Ovary (tissue), 9 donors: ENCODE data around the gene CACNA1A. TPM values are rescaled to one million over a fixed set of nuclear protein-coding genes. Genes with fewer than 3 reads are reported as not detected.

Source experiments
- DNase-seq, 5 donors: peaks; one replicate each; pipeline ENCODE4 v3.0.0-alpha.2; 2019 to 2020
- H3K27ac ChIP-seq, 2 donors: fragments of 200-600 bp; one replicate each; pipeline versions ENCODE4 v1.5.1 to v1.8.0; 2019 to 2022
- H3K27me3 ChIP-seq: fragments of 200-600 bp; one replicate; pipeline ENCODE4 v1.8.0; 2022
- H3K36me3 ChIP-seq: fragments of 200-600 bp; sonication (generic); one replicate; pipeline ENCODE4 v1.5.1; 2019
- H3K4me1 ChIP-seq: one replicate; pipeline ENCODE4 v1.8.1; 2013; ENCODE audit warnings: mild to moderate bottlenecking, moderate library complexity; ENCODE audit not compliant: insufficient read depth
- H3K4me3 ChIP-seq: fragments of 200-600 bp; sonication (generic); one replicate; pipeline ENCODE4 v1.5.1; 2017
- H3K9me3 ChIP-seq, 2 donors: fragments of 200-600 bp in 1 of 2; sonication (generic) in 1 of 2; one replicate each; pipeline versions ENCODE4 v1.5.1 to v1.8.1; 2013 to 2019; ENCODE audit warnings: mild to moderate bottlenecking in 1 of 2, moderate library complexity in 1 of 2
- EP300 ChIP-seq: sonication (generic); formaldehyde crosslinking; IDR thresholded peaks from one replicate; pipeline ENCODE4 v1.6.1; 2017; ENCODE audit warnings: antibody characterized with exemption
- POLR2A ChIP-seq: fragments of 450-650 bp; IDR thresholded peaks from one replicate; pipeline ENCODE4 v1.6.1; 2017; ENCODE audit warnings: antibody characterized with exemption, mild to moderate bottlenecking, moderate library complexity
- WGBS, 3 donors: extraction: QIAGEN DNeasy Blood & Tissue Kit in 1 of 3; methylation state at CpG; one replicate each; pipeline versions ENCODE4 v1.1.5 to v1.1.7; 2013 to 2017; 5-methylcytosine and 5-hydroxymethylcytosine counted together
- intact Hi-C, 4 donors: fragments of 100-400 bp; cut with DNase I; formaldehyde crosslinking; loops; one replicate each; pipeline versions ENCODE4 v1.11.0 to v1.15.1; 2022 to 2023
- polyA plus RNA-seq, 2 donors: library from polyadenylated mRNA; stranded (reverse); fragments of 200-250 nt in 1 of 2; fragments of 350-450 nt in 1 of 2; fragmentation: Illumina TruSeq in 1 of 2; extraction: RNeasy Lipid Tissue Mini Kit (QIAGEN cat#74804) in 1 of 2; gene quantifications; one replicate each; pipeline ENCODE4 v1.2.3, GENCODE V29; 2013 to 2014
- total RNA-seq, 7 donors: library from RNA; depleted of rRNA in 2 of 7; stranded (reverse); fragments of >200 nt in 2 of 7; fragmentation: NEBNext Ultra II Directional in 3 of 7; extraction: Animal tissue kit (Norgen Biotek cat#: 25700) in 3 of 7; gene quantifications; one replicate each; pipeline versions ENCODE4 v1.1.0 to v1.2.4, GENCODE V29; 2016 to 2023
- TF ChIP-seq, protein P1 (sequence below), 3 donors: fragments of 450-650 bp in 2 of 3; fragments of 200-600 bp in 1 of 3; IDR thresholded peaks; one replicate each; pipeline versions ENCODE4 v1.5.1 to v1.8.0; 2016 to 2022; ENCODE audit warnings: antibody characterized with exemption in 3 of 3, mild to moderate bottlenecking in 1 of 3
- donor health status: DM: no; HTN: no; CAD: no; lungs with moderate emphysema.
- donor health status: DM: no; HTN: no; CAD: no.
- donor health status: Bipolar disorder and iron deficiency.
- donor health status: DM: yes; HTN: yes; CAD: no.
- donor health status: DM: no; HTN: no; CAD: no.
- donor health status: DM: yes; HTN: yes; CAD: no.

The CACNA1A gene
- total and polyA plus RNA-seq, 9 donors = 0.60 to 3.3 (median 1.6) TPM

DNA sequence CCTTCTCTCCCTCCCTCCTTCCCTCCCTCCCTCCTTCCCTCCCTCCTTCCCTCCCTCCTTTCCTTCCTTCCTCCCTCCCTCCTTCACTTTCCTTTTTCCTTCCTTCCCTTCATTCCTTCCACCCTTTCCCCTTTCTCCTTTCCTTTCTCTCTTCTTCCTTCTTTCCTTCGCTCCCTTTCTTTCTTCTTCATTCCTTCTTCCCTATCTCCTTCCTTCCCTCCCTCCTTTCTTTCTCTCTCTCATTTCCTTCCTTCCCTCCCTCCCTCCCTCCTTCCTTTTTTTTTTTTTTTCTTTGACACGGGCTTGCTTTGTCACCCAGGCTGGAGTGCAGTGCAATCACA lies 250.6 kb downstream of the CACNA1A start:
- intact Hi-C loops = no loop called here

DNA sequence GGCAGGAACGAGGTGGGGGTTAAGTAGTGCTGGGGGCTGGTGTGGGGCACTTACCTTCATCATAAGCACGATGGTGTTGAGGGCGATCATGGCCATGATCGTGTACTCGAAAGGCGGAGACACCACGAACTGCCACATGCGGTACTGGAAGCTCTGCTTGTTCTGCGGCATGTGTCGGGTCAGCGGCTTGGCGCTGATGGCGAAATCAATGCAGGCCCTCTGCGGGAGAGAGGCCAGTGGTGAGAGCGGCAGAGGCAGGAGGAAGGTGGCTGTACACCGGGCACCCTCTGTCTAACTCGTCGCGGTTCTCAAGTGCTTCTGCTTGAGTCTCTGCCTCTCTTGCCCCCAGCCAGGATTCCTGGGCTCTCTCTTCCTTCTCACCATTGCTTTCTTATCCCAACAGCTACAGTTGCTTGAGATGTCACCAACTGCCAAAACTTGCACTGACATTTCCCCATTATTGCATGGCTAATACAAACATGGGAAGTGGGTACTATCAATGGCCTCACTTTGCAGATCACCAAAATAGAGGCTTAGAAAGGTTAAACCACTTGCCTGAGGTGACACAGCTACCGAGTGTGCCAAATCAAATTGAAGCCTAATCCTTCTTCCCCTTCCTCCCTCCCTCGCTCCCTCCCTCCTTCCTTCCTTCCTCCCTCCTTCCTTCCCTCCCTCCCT lies 251.1 kb downstream of the CACNA1A start:
- Histone ChIP-seq H3K27me3 (no peaks in the 10 kb centered on the region), H3K9me3 (no peaks in the 10 kb centered on the region), H3K4me1 (no peaks in the 10 kb centered on the region), H3K27ac (no peak overlapping the region), H3K36me3 (no peaks in the 10 kb centered on the region), H3K4me3 (no peak overlapping the region)
- no peak for DNase-seq
- intact Hi-C loops = no loop called here
- TF ChIP-seq POLR2A (no peak), EP300 (no peak)
- TF ChIP-seq, protein P1, sequence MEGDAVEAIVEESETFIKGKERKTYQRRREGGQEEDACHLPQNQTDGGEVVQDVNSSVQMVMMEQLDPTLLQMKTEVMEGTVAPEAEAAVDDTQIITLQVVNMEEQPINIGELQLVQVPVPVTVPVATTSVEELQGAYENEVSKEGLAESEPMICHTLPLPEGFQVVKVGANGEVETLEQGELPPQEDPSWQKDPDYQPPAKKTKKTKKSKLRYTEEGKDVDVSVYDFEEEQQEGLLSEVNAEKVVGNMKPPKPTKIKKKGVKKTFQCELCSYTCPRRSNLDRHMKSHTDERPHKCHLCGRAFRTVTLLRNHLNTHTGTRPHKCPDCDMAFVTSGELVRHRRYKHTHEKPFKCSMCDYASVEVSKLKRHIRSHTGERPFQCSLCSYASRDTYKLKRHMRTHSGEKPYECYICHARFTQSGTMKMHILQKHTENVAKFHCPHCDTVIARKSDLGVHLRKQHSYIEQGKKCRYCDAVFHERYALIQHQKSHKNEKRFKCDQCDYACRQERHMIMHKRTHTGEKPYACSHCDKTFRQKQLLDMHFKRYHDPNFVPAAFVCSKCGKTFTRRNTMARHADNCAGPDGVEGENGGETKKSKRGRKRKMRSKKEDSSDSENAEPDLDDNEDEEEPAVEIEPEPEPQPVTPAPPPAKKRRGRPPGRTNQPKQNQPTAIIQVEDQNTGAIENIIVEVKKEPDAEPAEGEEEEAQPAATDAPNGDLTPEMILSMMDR (IDR thresholded peaks at IDR 0.05) = no peak
- 82 to 87% (median 83%) methylated on average over 21 of the region's 21 CpGs for WGBS, 3 donors

More for the DNA sequence above, 250.6 kb downstream of the CACNA1A start:
- no peaks in the 10 kb centered on the region for H3K9me3 ChIP-seq
- H3K36me3 ChIP-seq = no peaks in the 10 kb centered on the region
- DNase-seq = no peak
- WGBS, 3 donors = 64 to 65% (median 65%) methylated on average over 2 of the region's 2 CpGs
- no peaks in the 10 kb centered on the region for H3K4me1 ChIP-seq
- TF ChIP-seq, protein P1 (IDR thresholded peaks at IDR 0.05) = no peak
- no peak overlapping the region for H3K4me3 ChIP-seq
- no peak overlapping the region for H3K27ac ChIP-seq
- H3K27me3 ChIP-seq = no peaks in the 10 kb centered on the region

DNA sequence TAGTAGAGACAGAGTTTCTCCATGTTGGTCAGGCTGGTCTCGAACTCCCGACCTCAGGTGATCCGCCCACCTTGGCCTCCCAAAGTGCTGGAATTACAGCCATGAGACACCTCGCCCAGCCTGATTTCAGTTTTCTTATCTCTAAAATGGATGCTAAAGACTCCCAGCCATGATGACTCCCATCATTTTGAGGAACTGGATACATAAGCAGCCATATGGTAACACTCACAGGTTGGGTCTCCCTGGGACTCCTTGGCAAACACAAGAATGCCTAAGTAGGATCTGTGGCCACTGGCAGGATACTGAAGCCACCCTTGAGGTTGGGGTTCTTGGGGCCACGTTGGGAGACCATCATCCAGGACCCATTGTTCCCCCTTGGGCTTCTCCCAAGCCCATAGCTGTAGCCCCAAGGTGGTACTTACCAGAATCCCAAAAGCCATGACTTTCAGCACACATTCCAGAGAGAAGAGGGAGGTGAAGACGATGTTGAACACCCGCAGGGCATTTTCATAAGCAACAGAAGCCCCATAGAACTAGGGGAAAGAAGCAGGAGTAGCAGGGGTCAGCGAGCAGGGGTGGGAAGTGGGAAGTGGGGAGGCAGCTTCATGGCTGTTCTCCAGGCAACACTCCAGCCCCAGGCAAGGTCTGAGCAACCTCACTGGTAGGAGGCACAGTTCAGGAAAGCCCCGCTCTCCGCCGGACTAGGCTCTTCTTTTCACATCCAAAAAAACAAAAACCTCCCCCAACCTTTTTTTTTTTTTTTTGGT lies 253.5 kb downstream of the CACNA1A start:
- WGBS, 3 donors = 73 to 81% (median 75%) methylated on average over 11 of the region's 11 CpGs
- Histone ChIP-seq H3K27me3 (no peaks in the 10 kb centered on the region), H3K27ac (no peak overlapping the region), H3K4me3 (no peak overlapping the region), H3K36me3 (no peaks in the 10 kb centered on the region), H3K4me1 (no peaks in the 10 kb centered on the region), H3K9me3 (no peaks in the 10 kb centered on the region)
- intact Hi-C loops = no loop called here
- TF ChIP-seq EP300 = no peak
- no peak for TF ChIP-seq POLR2A
- TF ChIP-seq, protein P1 (IDR thresholded peaks at IDR 0.05) = no peak
- DNase-seq = no peak

DNA sequence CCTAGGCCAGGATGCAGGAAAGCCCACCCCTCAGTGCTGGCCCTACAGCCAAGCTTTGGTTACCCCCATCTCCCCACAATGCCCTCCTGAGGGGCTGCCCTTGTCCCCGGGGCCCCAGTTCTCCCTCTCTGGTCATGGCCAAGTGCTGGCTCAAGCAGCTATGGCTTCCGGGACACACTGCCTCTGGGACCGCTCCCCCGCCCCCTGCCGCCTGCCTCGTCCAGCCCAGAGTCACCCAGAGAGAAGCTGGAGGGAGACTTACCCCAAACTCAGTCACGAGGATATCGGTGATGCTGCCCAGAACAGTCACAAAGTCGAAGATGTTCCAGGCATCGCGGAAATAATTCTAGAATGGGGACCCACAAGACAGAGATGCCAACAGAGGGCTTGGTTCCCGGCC lies 261.4 kb downstream of the CACNA1A start:
- Histone ChIP-seq H3K4me1 (no peaks in the 10 kb centered on the region), H3K36me3 (no peaks in the 10 kb centered on the region), H3K27ac (no peak overlapping the region), H3K9me3 (no peaks in the 10 kb centered on the region), H3K4me3 (no peak overlapping the region), H3K27me3 (no peaks in the 10 kb centered on the region)
- 81 to 89% (median 84%) methylated on average over 12 of the region's 12 CpGs for WGBS, 3 donors
- intact Hi-C loops = no loop called here
- no peak for DNase-seq
- TF ChIP-seq, protein P1 (IDR thresholded peaks at IDR 0.05) = no peak
